AG04449 (cell line): ENCODE measurements around the gene PPIH.

Experiments used
- CTCF ChIA-PET: fragments of 350-600 bp; formaldehyde crosslinking; extraction: SDS; loops from one replicate; lab custom pipeline; 2021; ENCODE audit warnings: antibody characterized with exemption; lab: Yijun Ruan, JAX
- POLR2A ChIA-PET: fragments of 400-600, 350-600 bp; formaldehyde crosslinking; extraction: SDS; loops from one replicate; lab custom pipeline; 2020; ENCODE audit warnings: antibody characterized with exemption, inconsistent platforms; lab: Yijun Ruan, JAX
- DNase-seq: peaks from one replicate; pipeline ENCODE4 v3.0.0-alpha.2; 2010; ENCODE audit warnings: low read depth, low spot score
- H3K4me3 ChIP-seq: 2 replicates; pipeline ENCODE4 v1.5.1; 2011; ENCODE audit warnings: low read depth, mild to moderate bottlenecking, control low read depth, low read length
- TF ChIP-seq, protein P1 (sequence below): IDR thresholded peaks from one replicate; pipeline ENCODE4 v1.5.1; 2011; ENCODE audit warnings: mild to moderate bottlenecking, moderate library complexity, low read length, control low read depth, inconsistent platforms; ENCODE audit not compliant: insufficient read depth; ENCODE audit errors: missing control alignments

PPIH gene

DNA sequence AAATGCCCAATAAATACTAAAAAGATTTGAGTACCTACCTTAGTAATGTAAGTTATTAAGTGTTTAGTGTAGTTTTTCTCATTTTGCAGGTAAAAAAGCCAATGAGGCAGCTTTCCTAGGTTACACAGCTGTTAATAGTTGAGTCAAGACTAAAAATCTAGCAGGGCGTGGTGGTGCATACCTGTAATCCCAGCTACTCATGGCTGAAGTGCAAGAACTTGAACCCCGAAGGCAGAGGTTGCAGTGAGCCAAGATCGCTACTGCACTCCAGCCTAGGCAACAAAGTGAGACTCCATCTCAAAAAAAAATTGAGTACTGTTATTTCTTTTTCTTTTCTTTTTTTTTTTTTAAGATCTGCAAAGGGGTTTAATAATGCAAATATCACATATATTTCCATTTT is 31.7 kb downstream of the PPIH start:
- POLR2A ChIA-PET = interaction anchor here (1.1 kb wide), 1 partner anchor 8 kb away, joined by 3 read pairs; no protein-coding TSS in a partner anchor
- CTCF ChIA-PET = no interaction called here
- TF ChIP-seq, protein P1, sequence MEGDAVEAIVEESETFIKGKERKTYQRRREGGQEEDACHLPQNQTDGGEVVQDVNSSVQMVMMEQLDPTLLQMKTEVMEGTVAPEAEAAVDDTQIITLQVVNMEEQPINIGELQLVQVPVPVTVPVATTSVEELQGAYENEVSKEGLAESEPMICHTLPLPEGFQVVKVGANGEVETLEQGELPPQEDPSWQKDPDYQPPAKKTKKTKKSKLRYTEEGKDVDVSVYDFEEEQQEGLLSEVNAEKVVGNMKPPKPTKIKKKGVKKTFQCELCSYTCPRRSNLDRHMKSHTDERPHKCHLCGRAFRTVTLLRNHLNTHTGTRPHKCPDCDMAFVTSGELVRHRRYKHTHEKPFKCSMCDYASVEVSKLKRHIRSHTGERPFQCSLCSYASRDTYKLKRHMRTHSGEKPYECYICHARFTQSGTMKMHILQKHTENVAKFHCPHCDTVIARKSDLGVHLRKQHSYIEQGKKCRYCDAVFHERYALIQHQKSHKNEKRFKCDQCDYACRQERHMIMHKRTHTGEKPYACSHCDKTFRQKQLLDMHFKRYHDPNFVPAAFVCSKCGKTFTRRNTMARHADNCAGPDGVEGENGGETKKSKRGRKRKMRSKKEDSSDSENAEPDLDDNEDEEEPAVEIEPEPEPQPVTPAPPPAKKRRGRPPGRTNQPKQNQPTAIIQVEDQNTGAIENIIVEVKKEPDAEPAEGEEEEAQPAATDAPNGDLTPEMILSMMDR = no peak
- no peak overlapping the region for H3K4me3 ChIP-seq
- DNase-seq = no peak

DNA sequence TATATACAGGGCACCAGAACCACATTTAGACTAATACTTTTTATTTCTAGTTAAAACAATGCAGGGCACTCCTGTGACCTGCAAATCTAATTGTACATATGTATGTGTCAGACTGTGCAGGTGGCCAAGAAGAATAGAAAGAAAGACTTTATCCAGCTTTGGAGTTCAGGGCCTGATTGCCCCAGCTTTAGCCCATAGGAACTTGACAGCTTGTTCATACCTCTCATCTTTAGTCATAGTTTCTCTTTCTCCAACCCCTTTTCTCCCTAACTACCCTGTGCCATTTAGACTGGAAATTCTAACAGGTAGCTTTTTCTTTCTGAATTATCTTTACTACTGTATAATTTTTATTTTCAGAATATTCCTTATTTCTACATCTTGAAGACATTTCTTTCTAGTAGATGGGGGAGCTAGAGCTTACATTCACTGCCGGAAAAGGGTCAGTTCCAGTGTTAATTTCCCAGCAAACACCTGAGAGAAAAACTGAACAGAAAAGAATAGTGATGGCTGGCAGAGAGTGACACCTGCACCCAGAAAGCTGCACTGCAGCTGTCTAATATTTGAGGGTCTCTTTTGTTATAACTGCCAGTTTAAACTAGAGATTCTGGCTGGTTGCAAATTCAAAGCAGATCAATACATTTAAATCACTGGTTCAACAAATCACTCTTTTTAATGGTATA is 32.4 kb downstream of the PPIH start:
- ChIA-PET POLR2A (interaction anchor here (1.1 kb wide), 1 partner anchor 9 kb away, joined by 3 read pairs; no protein-coding TSS in a partner anchor), CTCF (no interaction called here)
- DNase-seq = no peak
- TF ChIP-seq, protein P1 = no peak
- no peak overlapping the region for H3K4me3 ChIP-seq

DNA sequence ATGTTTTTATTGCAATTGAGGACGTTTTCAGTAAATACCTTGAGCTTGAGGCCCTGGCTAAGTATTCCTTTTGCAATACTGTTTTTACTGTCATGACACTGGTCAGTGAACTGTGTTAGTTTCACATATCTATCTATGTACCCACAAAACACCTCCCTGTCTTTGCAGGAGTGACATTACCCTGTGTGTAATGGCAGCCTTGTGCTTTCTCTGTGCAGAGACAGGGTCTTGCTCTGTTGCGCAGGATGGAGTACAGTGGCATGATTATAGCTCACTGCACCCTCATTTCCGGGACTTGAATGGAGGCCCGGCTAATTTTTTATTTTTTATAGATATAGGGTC is 32.9 kb downstream of the PPIH start:
- H3K4me3 ChIP-seq = no peak overlapping the region
- POLR2A ChIA-PET = interaction anchor here (1.1 kb wide), 1 partner anchor 9 kb away, joined by 3 read pairs; no protein-coding TSS in a partner anchor
- CTCF ChIA-PET = no interaction called here
- no peak for DNase-seq
- TF ChIP-seq, protein P1 = no peak

DNA sequence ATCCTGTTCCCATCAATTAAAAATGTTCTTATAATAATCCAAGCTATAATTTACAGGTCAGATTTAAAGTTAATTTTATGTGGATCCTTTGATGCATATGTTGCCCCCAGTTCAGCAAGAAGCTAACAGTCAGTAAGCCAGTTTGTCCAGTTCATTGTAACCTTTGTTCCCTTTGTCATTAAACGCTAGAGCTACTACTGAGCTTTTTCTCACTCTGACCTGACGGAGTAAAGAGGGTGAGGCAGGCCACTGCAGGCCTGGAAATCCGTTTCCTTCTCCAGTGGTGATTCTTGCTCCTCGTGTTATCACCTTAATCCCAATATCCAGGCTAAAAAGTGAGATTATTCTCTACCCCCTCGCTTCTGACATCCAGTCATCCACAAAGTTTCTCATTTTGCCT is 34.2 kb downstream of the PPIH start:
- H3K4me3 ChIP-seq = no peak overlapping the region
- ChIA-PET POLR2A (interaction anchor here (1.0 kb wide), 1 partner anchor 10 kb away, joined by 7 read pairs; the partner anchor contains the start of gene YBX1), CTCF (interaction anchor here (1.2 kb wide), 1 partner anchor 8 kb away, joined by 3 read pairs; no protein-coding TSS in a partner anchor)
- TF ChIP-seq, protein P1 = no peak
- DNase-seq = no peak

DNA sequence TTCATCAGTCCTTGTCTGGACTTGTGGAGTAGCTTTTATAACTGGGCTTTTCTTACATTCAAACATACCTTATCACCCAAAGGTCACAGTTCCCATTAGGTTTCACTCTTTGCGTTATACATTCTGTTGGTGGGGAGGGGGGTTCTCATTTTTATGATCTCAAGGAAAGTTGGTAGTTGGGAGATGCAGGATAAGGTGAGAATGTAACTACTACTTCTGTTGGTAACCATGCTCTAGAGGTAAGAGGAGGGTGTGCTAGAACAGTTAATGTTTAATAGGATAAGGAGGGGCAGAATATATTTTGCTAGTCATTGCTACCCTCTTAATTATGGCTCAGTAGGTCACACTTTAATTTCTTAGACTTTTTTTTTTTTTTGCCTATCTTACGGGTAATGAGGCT is 34.7 kb downstream of the PPIH start:
- TF ChIP-seq, protein P1 = no peak
- DNase-seq = no peak
- no peak overlapping the region for H3K4me3 ChIP-seq
- CTCF ChIA-PET = interaction anchor here (1.2 kb wide), 1 partner anchor 8 kb away, joined by 3 read pairs; no protein-coding TSS in a partner anchor
- POLR2A ChIA-PET = interaction anchor here (1.0 kb wide), 1 partner anchor 11 kb away, joined by 7 read pairs; the partner anchor contains the start of gene YBX1

DNA sequence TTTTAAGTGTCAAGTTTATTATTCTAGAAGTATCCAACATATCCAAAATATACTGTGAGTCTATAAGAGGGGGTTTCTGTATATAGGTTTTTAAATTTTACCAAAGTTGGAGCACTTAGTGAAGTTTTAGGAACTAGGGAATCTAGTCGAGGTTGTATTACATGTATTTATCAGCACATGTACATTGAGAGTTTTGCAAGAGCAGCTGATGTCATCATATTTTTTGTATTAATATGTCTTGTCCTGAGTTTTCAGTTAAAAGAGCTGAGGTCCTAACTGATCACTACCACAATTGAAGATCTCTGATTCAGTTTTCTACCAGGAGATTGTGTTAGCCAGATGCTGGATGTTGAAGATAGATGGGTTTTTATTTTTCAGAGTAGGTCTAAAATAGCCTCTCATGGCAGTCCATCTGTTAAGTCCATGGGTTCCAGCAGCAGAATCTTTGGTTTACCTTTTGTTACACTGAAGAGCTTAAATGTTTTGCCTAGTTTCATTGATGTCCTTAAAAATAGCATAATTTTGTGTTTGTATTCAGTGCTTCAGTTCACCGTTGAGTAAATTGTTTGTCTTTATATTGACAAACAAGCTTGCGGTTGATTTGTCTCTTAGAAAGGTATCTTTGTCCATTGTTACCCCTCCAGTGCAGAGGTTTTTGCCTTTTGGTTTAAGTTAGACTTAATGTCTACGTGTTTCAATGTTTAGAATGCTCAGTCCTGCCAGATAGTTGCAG is 40.0 kb downstream of the PPIH start:
- TF ChIP-seq, protein P1 = no peak
- CTCF ChIA-PET = interaction anchor here (1.0 kb wide), 1 partner anchor 59 kb away, joined by 3 read pairs; no protein-coding TSS in a partner anchor
- no peak for DNase-seq
- POLR2A ChIA-PET = no interaction called here
- H3K4me3 ChIP-seq = no peak overlapping the region
